Left hindlimb (tissue), 1 donor: Measurements from ENCODE around the gene MTHFSD.

Source experiments
- DNase-seq: peaks from one replicate; pipeline ENCODE4 v3.0.0-alpha.2; 2018

Gene MTHFSD

DNA sequence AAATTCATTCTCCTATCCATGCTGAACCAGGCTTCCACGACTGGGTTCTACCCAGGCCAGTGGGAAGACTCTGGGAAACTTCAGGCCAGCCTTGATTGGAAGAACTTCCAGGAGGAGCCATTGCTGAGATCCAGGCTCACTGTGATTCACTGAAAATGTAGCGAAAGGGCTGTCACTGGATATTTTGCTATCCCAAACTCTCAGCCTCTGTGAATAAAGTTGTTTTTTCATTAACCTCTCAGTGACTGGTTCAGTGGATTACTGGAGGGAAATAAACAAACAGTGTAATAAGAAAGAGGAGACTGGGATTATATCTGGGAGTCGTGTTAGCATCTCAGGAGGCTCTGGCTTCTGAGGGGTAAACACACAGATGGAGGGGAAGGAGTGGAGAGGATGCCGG, 26.4 kb upstream of the MTHFSD start:
- no peak for DNase-seq

DNA sequence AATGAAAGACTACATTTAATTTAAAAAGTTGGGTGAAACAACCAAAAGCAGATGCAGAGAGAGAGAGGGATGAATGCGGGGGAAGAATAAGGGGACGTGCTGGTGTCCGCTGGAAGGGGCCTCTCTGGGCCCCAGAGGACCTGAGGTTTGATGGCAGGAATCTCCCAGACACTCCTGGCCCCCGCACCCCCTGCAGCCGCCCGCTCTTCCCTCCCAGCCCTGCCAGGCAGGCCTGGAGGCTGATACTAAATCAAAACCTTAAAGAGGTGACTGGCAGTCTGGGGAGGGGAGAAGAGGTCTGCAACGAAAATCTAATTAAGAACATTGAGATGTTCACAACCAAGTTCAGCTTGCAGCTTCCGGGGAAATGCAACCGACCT, 25.7 kb upstream of the MTHFSD start:
- DNase-seq, result no peak

DNA sequence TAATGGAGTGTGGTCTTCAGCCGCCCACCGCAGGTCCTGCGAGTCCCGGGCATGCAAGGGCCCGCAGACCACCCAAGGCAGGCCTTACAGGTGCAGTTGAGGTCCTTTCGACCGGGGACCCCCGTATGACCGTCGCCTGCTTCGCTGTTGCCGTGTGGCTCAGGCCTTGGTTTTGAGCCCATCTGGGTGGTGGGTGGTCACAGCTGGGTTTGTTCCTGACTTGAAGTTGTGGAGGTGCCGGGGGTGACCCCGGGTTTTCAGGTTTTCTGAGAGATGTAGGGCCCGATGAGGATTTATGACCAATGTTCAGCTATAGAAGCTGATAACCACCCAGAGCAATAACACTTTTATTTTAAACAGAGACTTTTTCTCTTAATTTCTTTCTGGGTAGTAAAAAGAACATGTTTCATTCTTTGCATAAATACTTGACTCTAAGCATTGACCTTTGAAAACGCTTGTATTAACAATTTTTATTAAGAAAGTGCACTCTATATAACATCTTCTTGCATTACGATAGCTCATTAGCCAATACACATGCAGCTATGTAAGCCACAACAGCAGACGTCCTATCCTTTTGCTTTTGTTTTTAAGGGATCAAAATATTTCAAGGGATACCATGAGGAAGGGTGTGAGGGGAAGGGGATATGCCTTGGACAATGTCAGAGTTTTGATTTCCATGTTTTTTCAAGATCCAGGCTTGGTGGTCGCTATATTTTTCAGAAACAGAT, 25.2 kb upstream of the MTHFSD start:
- DNase-seq, result no peak

DNA sequence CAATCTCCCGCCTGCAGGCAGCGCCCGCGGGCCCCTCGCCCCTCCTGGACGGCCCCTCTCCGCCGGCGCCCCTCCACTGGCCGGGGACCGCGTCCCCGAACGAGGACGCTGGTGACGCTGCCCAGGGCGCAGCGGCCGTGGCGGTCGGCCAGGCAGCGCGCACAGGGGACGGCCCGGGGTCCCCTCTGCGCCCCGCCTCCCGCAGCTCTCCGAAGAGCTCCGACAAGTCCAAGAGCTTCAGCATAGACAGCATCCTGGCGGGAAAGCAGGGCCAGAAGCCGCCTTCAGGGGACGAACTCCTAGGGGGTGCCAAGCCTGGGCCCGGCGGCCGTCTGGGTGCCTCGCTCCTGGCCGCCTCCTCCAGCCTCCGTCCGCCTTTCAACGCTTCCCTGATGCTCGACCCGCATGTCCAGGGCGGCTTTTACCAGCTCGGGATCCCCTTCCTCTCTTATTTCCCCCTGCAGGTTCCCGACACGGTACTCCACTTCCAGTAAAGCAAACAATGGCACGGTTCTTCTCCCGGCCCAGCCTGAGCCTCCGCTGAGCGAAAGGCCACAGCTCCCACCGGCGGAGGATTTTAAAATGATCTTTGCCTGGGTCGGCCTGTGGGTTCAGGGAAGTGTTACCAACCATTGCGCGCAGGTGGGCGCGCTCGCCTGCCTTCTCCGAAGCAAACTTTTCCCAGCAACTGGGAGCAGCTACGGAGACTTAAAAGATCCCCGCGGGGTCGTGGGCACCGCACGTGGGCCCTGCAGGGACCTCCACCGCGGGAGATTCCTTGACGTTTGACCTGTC, 24.4 kb upstream of the MTHFSD start:
- no peak for DNase-seq

DNA sequence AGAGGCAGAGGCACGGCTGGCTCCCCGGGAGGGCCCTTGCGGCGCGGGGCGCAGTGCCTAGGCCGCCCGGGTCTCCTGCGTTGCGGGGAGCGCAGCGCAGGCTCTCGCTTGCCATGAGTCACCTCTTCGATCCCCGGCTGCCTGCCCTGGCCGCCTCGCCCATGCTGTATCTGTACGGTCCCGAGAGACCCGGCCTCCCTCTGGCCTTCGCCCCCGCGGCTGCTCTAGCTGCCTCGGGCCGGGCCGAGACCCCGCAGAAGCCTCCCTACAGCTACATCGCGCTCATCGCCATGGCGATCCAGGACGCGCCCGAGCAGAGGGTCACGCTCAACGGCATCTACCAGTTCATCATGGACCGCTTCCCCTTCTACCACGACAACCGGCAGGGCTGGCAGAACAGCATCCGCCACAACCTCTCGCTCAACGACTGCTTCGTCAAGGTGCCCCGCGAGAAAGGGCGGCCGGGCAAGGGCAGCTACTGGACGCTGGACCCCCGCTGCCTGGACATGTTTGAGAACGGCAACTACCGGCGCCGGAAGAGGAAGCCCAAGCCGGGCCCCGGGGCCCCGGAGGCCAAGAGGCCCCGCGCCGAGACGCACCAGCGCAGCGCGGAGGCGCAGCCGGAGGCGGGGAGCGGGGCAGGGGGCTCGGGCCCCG, 23.7 kb upstream of the MTHFSD start:
- no peak for DNase-seq

DNA sequence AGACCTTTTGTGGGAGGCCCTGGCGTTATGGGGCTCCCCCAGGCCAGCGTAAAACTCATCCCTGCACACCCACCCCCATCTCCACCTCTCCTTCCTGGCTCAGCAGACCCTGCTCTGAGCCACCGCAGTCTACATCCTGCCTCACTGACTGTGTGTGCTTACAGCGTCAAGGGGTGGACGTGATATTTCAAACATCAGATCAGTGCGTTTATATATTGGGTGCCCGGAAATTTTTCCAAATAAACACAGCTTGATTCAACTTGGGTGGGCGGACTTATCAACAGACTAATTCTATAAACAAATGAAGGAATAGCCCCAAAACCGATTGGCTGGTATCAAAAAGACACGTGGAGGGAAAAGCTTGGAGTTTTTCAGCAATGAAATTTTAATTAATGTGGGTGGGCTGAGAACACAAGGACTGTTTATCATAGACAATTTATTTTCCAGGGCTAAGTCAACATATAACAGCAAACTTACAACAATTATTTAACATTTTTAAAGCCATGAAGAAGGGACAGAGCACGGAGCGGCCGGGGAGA, 23.1 kb upstream of the MTHFSD start, which contains the start of gene FOXL1:
TSS of gene FOXL1 (plus strand) at position 489 of the 539 bp plus-strand sequence. CDS start 175 bp downstream, outside the sequence.
- no peak for DNase-seq

DNA sequence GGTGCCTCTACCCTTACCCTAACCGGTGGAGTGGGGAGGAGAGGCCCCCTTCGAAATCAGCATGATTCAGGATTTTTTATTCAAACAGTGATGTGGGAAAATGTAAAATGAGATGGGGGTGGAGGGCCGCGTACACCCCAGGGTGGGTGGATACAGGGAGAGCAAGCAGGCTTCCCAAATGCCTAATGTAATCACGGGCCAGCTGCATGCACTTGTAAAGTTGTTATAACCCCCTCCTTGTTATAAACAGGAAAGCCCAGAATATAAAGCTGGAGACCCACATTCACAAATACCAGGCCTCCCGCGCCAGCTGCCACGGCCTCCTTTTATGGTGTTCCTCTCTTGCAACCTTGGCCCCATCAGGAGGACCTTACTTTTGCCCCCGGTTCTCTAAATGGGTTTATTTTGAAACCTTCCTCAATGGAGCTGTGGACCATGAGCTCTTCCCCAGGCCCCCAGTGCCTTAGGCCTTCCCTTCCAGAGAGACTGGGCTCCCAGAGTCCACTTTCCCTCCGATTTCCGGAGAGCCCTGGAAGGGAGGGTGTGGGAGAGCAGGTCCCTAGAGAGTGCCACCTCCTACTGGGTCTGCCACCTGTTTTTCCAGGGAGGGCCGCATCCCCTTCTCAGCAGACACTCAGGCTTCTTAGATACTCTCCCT, 22.4 kb upstream of the MTHFSD start:
- DNase-seq, result no peak

DNA sequence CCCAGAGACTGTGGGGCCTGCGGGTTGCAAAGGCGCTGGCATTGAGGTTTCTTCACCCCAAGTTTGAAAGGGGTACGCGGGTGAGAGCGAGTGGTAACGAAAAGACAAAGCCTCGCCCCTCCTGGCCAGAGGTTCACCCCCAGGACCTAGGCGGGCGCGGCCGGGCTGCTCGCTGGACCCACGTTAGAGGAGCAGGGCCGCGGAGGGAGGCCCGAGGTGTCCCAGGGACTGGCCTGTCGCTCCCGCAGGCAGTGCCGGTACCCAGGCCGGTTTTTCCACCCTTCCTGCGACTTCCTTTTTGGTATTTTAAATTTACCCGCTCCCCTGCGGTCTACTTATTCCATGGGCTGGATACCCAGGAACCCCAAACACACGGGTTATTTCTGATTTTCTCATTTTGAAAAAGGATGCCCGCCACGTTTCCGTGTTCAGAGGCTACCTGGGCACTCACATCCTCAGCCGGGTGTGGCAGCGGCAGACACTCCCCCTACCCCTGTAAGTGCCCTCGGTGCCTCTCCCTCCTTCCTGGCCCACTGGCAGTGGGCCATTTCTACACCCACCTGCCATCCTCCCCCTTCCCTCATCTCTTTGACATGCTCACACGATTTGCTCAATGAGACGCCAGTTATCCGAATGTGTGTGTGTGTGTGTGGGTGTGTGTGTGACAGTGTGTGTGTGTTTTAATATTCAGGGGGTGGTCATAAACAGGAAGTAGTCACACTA, 21.7 kb upstream of the MTHFSD start:
- no peak for DNase-seq

DNA sequence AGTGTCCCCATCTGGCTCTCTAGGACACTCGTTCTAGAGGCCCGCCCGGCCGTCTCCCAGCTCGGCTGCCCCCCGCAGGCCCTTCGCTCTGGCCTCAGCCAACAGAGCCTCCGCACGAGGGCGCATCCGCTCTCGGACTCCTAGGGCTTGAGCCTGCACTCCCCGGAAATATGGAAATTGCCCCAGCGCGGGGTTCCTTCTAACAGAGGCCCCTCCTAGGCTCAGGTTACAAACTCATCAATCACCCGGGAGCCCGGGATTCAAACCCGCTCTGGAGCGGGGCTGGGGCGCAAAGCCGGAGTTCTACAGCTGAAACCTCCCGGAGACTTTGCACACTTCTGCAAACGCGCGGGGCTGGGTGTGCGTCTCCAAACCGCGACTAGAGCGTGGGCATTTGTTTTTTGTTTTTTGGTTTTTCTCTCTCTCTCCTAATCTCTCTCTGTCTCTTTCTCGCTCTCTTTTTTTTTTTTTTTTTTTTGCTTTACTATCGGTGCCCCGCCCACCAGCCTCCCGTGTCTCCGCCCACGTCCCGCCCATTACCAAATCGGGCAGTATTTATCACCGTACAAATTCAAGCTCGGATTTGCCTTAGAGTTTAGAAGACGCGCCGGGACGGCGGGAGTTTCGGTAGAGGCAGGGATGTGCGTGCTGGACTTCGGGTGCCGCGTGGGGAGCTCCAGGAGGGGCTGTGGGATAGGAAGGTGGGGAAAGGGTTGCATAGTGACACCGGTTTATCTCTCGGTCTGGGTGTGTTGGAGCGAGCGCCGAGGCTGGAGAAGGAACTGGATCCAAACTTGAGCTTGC, 20.9 kb upstream of the MTHFSD start:
- DNase-seq, result peak; percentile 81

DNA sequence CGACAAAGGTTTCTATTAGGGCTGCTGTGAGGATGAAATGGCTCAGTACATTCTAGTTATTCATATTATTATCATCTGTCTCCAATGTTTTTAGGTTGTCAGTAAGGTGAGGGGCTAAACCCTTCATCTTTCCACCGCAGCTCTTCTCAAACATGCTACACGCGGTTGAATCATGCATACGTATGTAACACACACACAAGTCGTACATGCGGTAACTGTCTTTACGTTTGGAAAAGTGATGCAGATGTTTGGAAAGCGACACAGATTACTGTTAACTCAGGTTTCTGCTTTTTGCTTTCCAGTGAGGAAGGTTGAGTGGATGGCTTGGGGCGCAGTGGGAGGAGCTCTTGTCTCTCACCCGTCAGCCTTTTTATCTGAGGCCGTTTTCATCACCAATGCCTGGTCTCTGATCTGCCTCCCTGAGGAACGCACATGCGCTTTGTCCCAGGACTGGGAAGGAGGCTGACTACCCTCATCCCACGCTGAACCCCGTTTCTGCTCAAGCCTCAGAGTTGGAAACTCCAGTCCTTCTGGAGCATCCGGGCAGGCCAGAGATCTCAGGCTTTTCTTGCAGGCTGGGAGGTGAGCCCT, 20.2 kb upstream of the MTHFSD start:
- DNase-seq, result no peak

DNA sequence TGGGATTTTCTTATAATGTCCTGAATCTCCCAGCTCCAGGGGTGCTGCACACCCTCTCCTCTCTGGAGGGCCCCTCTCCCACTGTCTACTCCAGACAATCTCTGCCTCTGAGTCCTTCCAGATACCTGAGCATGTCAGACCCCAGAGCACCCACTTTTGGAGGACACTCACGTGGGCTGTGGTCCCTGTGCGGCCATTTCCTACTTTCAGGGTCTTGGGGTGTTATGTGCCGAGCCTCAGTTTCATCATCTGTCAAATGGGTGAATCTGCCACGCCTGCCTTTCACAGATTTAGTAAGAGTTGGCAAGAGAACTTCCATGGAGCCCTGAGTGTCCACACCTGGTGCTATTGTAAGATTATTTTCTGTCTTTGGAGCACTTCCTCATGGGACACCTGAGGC, 19.6 kb upstream of the MTHFSD start:
- no peak for DNase-seq

DNA sequence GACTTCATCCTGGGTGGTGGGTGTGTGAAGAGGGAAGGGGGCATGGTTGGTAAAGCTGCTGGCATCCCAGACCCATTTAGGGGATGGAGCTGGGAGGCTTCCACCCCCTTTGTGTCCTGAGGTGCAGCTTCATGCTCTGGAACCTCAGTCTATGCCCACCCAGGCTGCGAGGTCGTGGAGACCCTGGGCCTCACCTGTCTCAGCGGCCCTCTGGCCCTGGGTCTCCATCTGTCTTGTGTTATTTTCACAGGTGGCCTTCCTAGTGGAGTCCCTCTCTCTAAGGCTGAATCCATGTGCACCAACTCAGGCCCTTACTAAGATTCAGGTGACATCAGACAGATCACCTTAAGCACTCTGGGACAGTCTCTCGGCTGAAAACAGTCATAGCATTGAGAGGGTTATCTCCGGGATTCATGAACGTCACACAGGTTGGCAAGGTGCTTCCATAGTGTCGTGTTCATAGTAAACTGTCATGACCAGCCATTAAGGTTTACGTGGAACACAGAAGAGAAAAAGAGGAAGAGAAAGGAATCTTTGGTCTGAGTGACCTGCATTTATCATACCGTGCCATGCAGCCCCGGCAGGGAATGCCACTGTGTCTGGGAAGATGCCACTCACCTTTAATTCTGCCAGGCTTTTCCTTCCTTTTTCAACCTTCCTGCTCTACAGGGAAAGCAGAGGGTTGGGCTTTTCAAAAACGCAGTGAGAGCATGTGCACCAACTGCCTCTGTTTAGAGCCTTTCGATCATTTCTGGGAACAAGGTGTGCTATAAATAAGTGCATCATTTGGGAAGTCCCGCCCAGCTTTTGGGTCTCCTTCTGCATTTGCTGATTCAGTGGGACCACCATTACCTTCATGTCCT, 18.8 kb upstream of the MTHFSD start:
- no peak for DNase-seq

DNA sequence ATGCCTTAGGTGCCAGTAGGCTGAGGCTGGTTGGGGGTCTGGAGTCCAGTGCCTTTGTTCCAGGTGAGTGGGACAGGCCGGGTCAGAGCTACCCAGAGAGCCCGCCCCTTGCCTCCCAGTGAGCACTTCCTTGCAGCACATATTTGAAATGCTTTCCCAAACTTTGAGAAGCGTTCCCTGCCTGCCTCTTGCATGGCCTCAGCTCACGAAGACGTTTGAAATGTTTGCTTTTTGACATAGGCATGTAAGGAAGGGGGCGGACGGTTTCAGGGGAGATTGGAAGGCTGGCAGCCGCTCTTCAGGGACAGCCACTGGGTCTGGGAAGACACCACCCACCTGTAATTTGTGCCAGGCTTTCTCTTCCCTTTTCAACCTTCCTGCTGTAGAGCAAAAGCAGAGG, 18.2 kb upstream of the MTHFSD start:
- DNase-seq, result no peak

DNA sequence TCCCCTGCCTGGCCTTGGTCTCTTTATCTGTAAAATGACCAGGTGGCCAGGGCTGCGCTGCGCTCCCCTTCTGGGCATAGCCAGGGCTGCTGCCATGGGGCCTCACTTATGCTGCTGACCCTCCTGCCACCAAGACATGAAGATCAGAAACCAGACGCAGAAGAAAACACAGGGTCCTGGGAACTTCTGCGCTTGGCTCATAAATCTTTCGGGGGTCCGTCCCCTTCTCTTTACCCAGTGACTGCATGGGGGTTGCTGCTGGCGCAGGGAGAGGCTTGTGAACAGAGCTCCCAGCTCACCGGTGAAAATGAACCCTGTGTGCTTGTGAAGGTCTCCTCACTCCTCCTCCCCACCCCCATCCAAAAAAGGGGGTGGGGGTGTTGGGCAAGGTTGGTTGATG, 17.6 kb upstream of the MTHFSD start:
- no peak for DNase-seq

DNA sequence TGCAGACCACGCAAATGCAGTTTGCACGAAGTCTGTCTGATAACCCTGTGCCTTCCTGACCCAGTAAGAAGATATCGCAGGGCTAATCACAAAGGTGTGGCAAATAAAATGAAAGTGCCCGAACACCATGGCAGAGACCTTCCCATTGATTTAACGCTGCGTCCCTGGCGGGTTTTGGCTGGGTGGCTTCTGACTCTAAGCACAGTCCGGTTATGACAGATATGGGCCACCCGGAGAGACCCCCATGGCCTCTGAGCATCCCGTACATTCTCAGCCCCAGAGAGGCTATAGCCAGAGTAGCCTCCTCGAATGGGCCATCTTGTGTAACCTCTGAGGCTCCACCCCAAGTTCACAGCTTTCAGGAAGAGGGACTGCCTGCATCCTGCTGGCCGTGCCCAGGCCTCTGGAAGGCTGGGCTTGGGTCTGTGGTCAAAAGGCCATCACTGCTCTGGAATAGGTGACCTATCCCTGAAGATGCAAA, 17.0 kb upstream of the MTHFSD start:
- no peak for DNase-seq

DNA sequence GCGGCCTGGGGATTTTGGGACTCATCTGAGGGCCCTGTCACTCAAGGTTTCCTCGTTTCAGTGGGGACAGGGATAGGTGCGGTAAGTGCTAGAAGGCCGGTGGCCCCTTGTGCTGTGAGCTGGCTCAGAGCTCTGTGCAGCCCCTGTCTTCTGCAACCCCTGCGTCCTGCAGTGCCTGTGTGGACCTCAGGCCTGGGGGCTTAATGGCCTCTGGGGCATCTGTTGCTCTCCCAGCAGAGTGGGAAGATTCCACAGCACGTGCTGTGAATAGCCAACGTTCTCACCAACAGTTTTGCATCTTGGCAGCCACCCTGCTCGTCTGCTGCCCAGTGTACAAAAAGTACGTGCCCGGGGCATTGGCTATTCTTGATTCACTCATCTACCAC, 16.5 kb upstream of the MTHFSD start:
- DNase-seq, result no peak

DNA sequence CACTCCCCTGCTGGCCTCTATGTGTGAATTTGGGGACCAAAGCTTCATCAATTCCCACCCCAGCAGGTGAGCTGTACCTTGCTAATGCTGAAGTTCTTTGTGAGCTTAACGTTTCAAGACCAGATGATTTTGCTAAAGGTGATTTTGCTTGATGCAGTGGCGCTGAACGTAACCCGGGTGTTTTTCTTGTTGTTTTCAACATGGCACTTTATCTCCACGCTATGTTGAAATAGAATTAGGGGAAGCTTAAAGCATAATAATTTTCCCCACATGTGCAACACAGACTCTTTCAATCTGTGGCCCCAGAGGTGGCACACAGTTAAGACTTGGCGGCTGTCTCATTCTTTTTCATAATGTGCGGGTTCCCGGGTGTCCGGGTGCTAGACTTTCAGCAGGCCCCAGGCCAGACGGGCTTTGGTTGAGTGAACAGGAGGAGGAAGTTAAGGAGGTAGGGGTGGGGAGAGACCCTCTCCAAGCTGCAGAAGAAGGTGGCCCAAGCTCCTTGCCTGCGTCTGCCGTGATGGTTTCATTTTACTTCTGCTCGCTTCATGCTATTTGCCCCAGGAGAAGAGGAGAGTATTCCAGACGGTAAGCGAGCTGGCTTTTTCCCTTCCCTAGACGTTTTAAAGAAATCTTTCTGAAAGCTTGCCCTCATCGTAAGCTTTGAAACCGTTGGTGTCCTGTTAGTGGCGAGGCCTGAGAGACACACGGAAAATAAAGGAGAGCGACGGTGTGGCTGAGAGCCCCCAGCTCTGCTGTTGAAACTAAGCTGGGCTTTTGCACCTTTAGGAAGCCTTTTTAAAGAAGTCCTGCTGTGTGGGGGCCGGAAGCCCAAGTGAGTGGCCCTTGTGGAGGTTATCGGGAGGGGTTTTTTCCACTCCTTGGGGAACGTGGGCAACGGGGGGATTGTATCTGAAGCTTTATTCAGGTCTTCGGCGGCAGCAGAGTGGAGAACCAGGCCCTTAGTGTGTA, 15.8 kb upstream of the MTHFSD start:
- no peak for DNase-seq

DNA sequence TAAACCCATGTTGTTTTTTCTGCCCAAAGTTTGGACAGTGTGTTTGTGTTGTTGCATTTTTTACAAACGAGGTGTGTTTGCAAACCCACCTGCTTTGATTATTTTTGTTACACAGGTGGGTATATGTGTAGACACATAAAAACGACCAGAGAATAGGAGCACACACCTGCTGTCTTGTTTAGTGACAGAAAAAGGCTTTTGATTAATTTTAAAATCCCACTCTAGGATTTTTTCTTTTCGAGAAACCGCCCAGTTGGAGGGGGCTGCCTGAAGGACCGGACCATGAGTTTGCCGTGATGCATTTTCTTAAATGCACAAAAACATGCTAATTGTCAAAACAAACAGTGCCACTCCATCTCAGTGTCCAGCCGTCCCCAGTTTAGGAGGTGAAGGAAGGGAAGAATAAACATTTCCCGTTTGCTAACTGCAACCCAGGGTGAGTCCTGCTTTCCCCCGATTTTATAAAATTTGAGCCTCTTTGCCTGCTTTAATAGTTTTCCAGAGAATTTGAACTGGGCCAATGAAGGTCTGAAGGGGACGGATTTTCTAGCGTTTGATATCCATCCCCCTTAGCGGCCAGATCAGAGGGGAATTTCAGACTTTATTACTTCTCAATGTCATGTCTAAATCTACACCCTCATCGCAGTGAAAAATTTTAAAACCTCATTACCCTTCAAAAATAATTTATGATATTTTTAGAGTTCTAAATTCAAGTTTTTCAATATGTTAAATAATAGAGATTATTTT, 14.8 kb upstream of the MTHFSD start:
- no peak for DNase-seq
